H9 (cell line): Measurements from ENCODE around the gene VMAC. TPM values are rescaled to one million over a fixed set of nuclear protein-coding genes. Genes with fewer than 3 reads are reported as not detected.

Experiments
- DNase-seq: peaks from one replicate; pipeline ENCODE4 v3.0.0-alpha.2; 2017
- H2AFZ ChIP-seq: one replicate; pipeline ENCODE4 v1.6.1; 2013; ENCODE audit warnings: mild to moderate bottlenecking, low read length, control low read depth, moderate library complexity
- H2AK5ac ChIP-seq: 2 replicates; pipeline ENCODE4 v1.6.1; 2013; ENCODE audit warnings: low read length, control low read depth, mixed read lengths; ENCODE audit not compliant: insufficient read length
- H2BK120ac ChIP-seq: one replicate; pipeline ENCODE4 v1.6.1; 2013; ENCODE audit warnings: low read depth, mild to moderate bottlenecking, low read length, control low read depth, inconsistent platforms; ENCODE audit not compliant: poor library complexity, severe bottlenecking
- H2BK12ac ChIP-seq: 2 replicates; pipeline ENCODE4 v1.6.1; 2013; ENCODE audit warnings: low read length, control low read depth, mixed read lengths, low read depth; ENCODE audit not compliant: insufficient read length
- H2BK15ac ChIP-seq: 2 replicates; pipeline ENCODE4 v1.6.1; 2013; ENCODE audit warnings: low read depth, low read length, control low read depth
- H2BK20ac ChIP-seq: one replicate; pipeline ENCODE4 v1.6.1; 2013; ENCODE audit warnings: low read depth, mild to moderate bottlenecking, low read length, control low read depth, inconsistent platforms; ENCODE audit not compliant: poor library complexity, severe bottlenecking
- H2BK5ac ChIP-seq: 2 replicates; pipeline ENCODE4 v1.6.1; 2013; ENCODE audit warnings: low read length, control low read depth, mixed read lengths; ENCODE audit not compliant: insufficient read length
- H3K14ac ChIP-seq: 2 replicates; pipeline ENCODE4 v1.6.1; 2013; ENCODE audit warnings: low read length, control low read depth; ENCODE audit not compliant: insufficient read depth
- H3K18ac ChIP-seq: 2 replicates; pipeline ENCODE4 v1.6.1; 2013; ENCODE audit warnings: low read depth, mild to moderate bottlenecking, mixed read lengths, low read length, control low read depth; ENCODE audit not compliant: insufficient read length
- H3K23ac ChIP-seq: 2 replicates; pipeline ENCODE4 v1.6.1; 2013; ENCODE audit warnings: low read length, control low read depth, mixed read lengths, low read depth; ENCODE audit not compliant: insufficient read length
- H3K23me2 ChIP-seq: 2 replicates; pipeline ENCODE4 v1.6.1; 2013; ENCODE audit warnings: low read depth, mild to moderate bottlenecking, mixed read lengths, low read length, control low read depth; ENCODE audit not compliant: insufficient read length, poor library complexity, severe bottlenecking
- H3K27ac ChIP-seq: 2 replicates; pipeline ENCODE4 v1.5.1; 2013; ENCODE audit warnings: low read length, control low read depth, mixed read lengths, low read depth; ENCODE audit not compliant: insufficient read length
- H3K27me3 ChIP-seq: 2 replicates; pipeline ENCODE4 v1.6.1; 2013; ENCODE audit warnings: low read length, control low read depth, inconsistent platforms; ENCODE audit not compliant: insufficient read depth
- H3K4ac ChIP-seq: 2 replicates; pipeline ENCODE4 v1.6.1; 2013; ENCODE audit warnings: low read depth, mild to moderate bottlenecking, control low read depth, inconsistent platforms, low read length, moderate library complexity
- H3K4me1 ChIP-seq: 2 replicates; pipeline ENCODE4 v1.6.1; 2013; ENCODE audit warnings: low read length, control low read depth, inconsistent platforms; ENCODE audit not compliant: insufficient read depth
- H3K4me2 ChIP-seq: 2 replicates; pipeline ENCODE4 v1.6.1; 2013; ENCODE audit warnings: low read length, control low read depth, mixed read lengths; ENCODE audit not compliant: insufficient read length, insufficient read depth
- H3K56ac ChIP-seq: 2 replicates; pipeline ENCODE4 v1.6.1; 2013; ENCODE audit warnings: low read depth, mild to moderate bottlenecking, mixed read lengths, low read length, control low read depth; ENCODE audit not compliant: insufficient read length
- H3K79me1 ChIP-seq: 2 replicates; pipeline ENCODE4 v1.6.1; 2013; ENCODE audit warnings: low read depth, mild to moderate bottlenecking, moderate library complexity, low read length, control low read depth, inconsistent platforms; ENCODE audit not compliant: insufficient read depth, poor library complexity, severe bottlenecking
- H3K79me2 ChIP-seq: 2 replicates; pipeline ENCODE4 v1.6.1; 2013; ENCODE audit warnings: low read length, control low read depth, inconsistent platforms; ENCODE audit not compliant: insufficient read depth
- H3K9ac ChIP-seq: 2 replicates; pipeline ENCODE4 v1.6.1; 2013; ENCODE audit warnings: low read length, control low read depth, mixed read lengths; ENCODE audit not compliant: insufficient read length; ENCODE audit errors: extremely low read depth
- H3K9me3 ChIP-seq: one replicate; pipeline ENCODE4 v1.6.1; 2013; ENCODE audit warnings: low read depth, low read length, inconsistent platforms; ENCODE audit not compliant: control insufficient read depth
- H3T11ph ChIP-seq: one replicate; pipeline ENCODE4 v1.6.1; 2013; ENCODE audit warnings: mild to moderate bottlenecking, low read length, control low read depth, inconsistent platforms
- H4K20me1 ChIP-seq: one replicate; pipeline ENCODE4 v1.6.1; 2013; ENCODE audit not compliant: control insufficient read depth, insufficient read length, insufficient read depth
- H4K5ac ChIP-seq: 2 replicates; pipeline ENCODE4 v1.6.1; 2013; ENCODE audit warnings: low read depth, mild to moderate bottlenecking, mixed read lengths, low read length, control low read depth; ENCODE audit not compliant: insufficient read length
- H4K8ac ChIP-seq: replicated peaks from 2 replicates; pipeline ENCODE4 v1.6.1; 2013; ENCODE audit warnings: low read length, control low read depth, mixed read lengths, low read depth; ENCODE audit not compliant: insufficient read length
- H4K91ac ChIP-seq: 2 replicates; pipeline ENCODE4 v1.6.1; 2013; ENCODE audit warnings: low read depth, mild to moderate bottlenecking, moderate library complexity, mixed read lengths, low read length, control low read depth; ENCODE audit not compliant: insufficient read length
- H3K27ac Mint-ChIP-seq, 3 experiments: 2 replicates in 2 of 3; 3 replicates in 1 of 3; pipeline ENCODE4 v1.8.0; 2020 to 2021; ENCODE audit warnings: mixed read lengths in 3 of 3, mild to moderate bottlenecking in 1 of 3, moderate library complexity in 1 of 3
- H3K27me3 Mint-ChIP-seq: 2 replicates; pipeline ENCODE4 v1.8.0; 2021; ENCODE audit warnings: low read depth, mild to moderate bottlenecking, moderate library complexity, mixed read lengths
- H3K36me3 Mint-ChIP-seq, 3 experiments: 2 replicates in 2 of 3; 3 replicates in 1 of 3; pipeline ENCODE4 v1.8.0; 2020 to 2021; ENCODE audit warnings: low read depth in 3 of 3, mixed read lengths in 3 of 3; ENCODE audit not compliant: insufficient read depth in 1 of 3
- H3K4me1 Mint-ChIP-seq, 2 experiments: 2 replicates each; pipeline ENCODE4 v1.8.0; 2020; ENCODE audit warnings: mixed read lengths in 2 of 2
- H3K4me3 Mint-ChIP-seq, 2 experiments: 2 replicates in 1 of 2; 3 replicates in 1 of 2; pipeline ENCODE4 v1.8.0; 2020 to 2021; ENCODE audit warnings: mild to moderate bottlenecking in 2 of 2, mixed read lengths in 2 of 2, moderate library complexity in 1 of 2
- H3K9me3 Mint-ChIP-seq, 2 experiments: 2 replicates in 1 of 2; 3 replicates in 1 of 2; pipeline ENCODE4 v1.8.0; 2020; ENCODE audit warnings: mild to moderate bottlenecking in 2 of 2, mixed read lengths in 2 of 2, moderate library complexity in 1 of 2
- CTCF ChIP-seq: fragments of 200-600 bp; sonication (generic); conservative IDR thresholded peaks from 3 replicates; pipeline ENCODE4 v1.8.0; 2021; ENCODE audit warnings: antibody characterized with exemption, mild to moderate bottlenecking
- WGBS: extraction: QIAGEN DNeasy Blood & Tissue Kit; methylation state at CpG from one replicate; pipeline ENCODE4 v1.1.7; 2013; ENCODE audit warnings: missing lambda C conversion rate, low lambda C conversion rate, mixed read lengths; ENCODE audit not compliant: insufficient read length; ENCODE audit errors: extremely low coverage; 5-methylcytosine and 5-hydroxymethylcytosine counted together
- total RNA-seq: library from RNA; stranded (reverse); gene quantifications from 2 replicates; pipeline ENCODE4 v1.2.1, GENCODE V29; 2021

The VMAC gene
- total RNA-seq, 1 experiment from 2014 or later: 2.2 TPM

DNA sequence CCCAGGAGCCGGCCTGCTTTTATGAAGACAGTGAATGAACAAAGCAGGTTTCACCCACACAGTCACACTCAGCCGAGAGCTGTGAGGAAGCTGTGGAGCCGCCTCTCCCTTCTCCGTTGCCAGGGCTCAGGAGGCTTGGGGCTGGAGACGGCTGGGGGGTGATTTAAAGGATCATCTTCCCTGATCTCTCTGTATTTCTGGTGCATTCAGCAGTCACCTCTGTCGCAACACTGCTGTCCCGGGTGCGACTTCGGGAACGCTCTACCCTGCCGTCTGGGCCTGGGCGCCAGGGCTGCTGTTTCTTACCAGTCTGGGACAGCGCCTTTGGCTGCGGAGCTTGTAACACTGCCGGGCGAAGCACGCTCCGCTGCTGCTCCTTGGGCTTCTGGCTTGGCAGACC, 27.5 kb downstream of the VMAC start:
- Histone ChIP-seq H3K9ac (no peak overlapping the region), H3K79me2 (no peaks in the 10 kb centered on the region), H3K56ac (no peak overlapping the region), H3K79me1 (no peaks in the 10 kb centered on the region), H4K8ac (no peak overlapping the region), H2BK20ac (no peak overlapping the region), H4K20me1 (no peaks in the 10 kb centered on the region), H3K4me1 (no peaks in the 10 kb centered on the region), H3K23ac (no peak overlapping the region), H3K9me3 (no peaks in the 10 kb centered on the region), H2BK15ac (no peak overlapping the region), H4K5ac (no peak overlapping the region), H4K91ac (no peak overlapping the region), H3K27ac (no peak overlapping the region), H3T11ph (no peak overlapping the region), H2BK120ac (no peak overlapping the region), H3K4ac (no peak overlapping the region), H2AFZ (no peak overlapping the region), H3K18ac (no peak overlapping the region), H3K27me3 (no peaks in the 10 kb centered on the region), H3K23me2 (no peaks in the 10 kb centered on the region), H2BK5ac (no peak overlapping the region), H2BK12ac (no peak overlapping the region), H2AK5ac (no peak overlapping the region), H3K4me2 (no peak overlapping the region), H3K14ac (no peak overlapping the region; the same call in 1 of the 2 replicates)
- peaks cover 18 to 77% (median 67%) of the 10 kb centered on the region in 3 experiments for H3K36me3 Mint-ChIP-seq
- H3K9me3 Mint-ChIP-seq: no peaks in the 10 kb centered on the region
- WGBS: no CpG with 5 or more reads among the region's 18 CpGs
- no peak overlapping the region; a peak in 1 of 7 replicates for H3K27ac Mint-ChIP-seq
- H3K27me3 Mint-ChIP-seq: no peaks in the 10 kb centered on the region; the same call in 1 of the 2 replicates
- no peak for TF ChIP-seq CTCF
- H3K4me1 Mint-ChIP-seq: peaks cover 0 to 5% of the 10 kb centered on the region in 2 experiments; a peak in 1 of 4 replicates
- no peak overlapping the region for H3K4me3 Mint-ChIP-seq
- DNase-seq: no peak
